CD4-positive, alpha-beta T cell treated with Interleukin-1 beta for 1 hour (primary cell): Measurements from ENCODE around the gene OR14K1.
"Not testable (repeated sequence)": the region's sequence is repeated elsewhere in the genome, so short reads cannot be mapped to it uniquely, and the experiment has no call there.

Experiments
- DNase-seq, 2 donors: peaks; one replicate each; pipeline ENCODE4 v3.0.0-alpha.2; 2020 to 2022

The OR14K1 gene, protein sequence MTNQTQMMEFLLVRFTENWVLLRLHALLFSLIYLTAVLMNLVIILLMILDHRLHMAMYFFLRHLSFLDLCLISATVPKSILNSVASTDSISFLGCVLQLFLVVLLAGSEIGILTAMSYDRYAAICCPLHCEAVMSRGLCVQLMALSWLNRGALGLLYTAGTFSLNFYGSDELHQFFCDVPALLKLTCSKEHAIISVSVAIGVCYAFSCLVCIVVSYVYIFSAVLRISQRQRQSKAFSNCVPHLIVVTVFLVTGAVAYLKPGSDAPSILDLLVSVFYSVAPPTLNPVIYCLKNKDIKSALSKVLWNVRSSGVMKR

DNA sequence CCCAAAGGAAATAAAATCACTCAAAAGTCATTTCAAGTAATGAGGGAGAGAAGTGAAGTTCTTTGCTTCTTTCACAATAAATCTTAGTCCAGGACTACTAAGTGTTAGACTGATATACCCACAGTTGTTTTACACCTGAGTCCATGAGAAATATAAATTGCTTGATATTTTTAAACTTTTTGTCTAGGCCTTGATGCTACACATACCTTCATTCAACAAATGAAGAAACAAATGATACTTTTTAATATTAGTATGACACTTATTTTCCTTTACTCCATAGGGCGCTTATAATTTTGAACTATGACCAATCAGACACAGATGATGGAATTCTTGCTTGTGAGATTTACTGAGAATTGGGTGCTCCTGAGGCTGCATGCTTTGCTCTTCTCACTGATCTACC, at the start of gene OR14K1:
Gene OR14K1 (plus strand): TSS at position 301 of the 400 bp plus-strand sequence. CDS start 0 bp downstream, at position 301.
- DNase-seq: no peak

DNA sequence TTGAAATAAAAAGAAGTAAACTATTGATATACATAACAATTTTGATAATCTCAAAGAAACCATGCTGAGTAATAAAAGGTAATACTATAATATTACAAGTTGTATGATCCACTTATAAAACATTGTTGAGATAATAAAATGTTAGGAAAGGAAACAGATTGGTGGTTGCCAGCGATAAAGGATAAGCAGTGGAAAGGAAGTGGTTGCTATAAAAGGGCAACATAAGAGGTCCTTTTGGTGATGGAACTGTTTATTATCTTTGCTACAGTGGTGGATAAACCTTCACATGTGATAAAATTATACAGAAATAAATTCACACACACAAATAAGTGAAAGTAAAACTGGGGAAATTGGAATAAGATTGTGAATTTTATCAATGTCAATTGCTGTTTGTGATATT, 37.1 kb upstream of the OR14K1 start:
- DNase-seq: no peak

GRCh38 chr1:247710681-247711080, 27.7 kb upstream of the OR14K1 start:
- DNase-seq: not testable (repeated sequence)

DNA sequence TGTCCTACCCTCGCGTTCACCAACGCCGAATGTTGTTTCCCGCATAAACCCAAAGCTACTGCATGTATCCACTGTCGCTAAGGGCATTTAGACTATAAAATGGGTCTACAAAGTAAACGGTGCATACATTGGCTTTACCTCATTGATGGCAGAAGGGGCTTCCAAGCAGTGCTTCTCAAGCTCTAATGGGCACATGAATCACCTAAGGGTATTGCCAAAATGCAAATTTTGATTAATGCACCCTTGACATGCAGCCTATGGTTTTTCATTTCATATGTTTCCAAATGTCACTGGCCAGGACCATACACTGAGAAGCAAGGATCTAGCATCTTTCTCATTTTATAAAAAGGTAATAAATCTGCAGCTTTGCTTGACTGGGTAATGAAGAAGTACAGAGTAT, 24.7 kb upstream of the OR14K1 start:
- DNase-seq: no peak

DNA sequence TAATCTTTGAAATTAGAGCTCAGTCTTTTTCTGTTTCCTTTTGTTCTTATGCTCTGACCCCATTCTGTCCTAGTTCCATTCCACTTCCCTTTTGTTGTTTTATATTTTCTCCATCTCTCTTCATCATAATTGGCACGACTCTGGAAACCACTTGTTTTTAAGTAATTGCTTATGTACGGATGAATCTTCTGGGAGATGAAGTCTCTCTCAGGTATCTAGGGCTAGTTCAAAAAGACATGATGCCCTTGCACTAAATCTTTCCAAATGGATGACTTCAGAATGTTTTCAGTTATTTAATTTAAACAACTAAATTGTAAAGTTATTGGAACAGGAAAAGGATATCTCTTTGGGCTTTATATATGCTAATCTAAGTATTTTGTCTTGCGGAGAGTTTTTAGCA, 21.9 kb upstream of the OR14K1 start, which contains the start of gene OR6F1:
Gene OR6F1 (minus strand): TSS at position 101 of the 400 bp plus-strand sequence. CDS start 3,891 bp downstream, outside the sequence.
- no peak for DNase-seq

DNA sequence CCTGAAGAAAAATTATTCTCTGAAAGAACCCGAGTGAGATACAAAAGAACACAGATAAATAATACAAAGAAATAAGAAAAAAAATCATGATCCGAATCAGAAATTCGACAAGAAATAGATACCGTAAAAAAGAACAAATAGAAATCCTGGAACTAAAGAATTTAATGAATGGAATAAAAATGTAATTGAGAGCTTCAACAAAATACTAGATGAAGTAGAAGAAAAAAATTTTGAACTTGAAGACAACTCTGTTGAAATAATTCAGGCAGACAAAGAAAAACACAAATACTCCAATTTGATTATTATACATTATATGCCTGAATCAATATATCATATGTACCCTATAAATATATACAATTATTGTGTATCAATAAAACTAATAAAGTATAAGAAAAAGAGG, 17.2 kb upstream of the OR14K1 start:
- DNase-seq: no peak

- no peak for DNase-seq
Measured at GRCh38 chr1:247740721-247741120, 2.3 kb downstream of the OR14K1 start.

DNA sequence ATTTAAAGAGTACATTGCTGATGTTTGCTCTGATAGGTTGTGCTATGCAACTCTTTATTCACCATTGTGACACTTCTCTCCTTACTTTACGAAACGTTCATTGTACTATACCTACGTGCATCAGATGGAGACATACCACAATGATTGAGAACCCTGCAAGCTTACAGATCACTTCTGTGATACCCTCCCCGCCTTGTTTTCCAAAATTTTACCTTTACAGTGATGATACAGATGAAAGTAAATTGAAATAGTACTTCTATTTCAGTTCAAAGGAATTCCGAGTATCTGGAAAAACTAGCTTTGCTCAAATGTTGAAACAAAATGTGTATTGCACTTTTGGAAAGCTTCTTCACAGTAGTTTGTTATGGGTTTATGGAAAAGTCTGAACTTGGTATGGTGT, 3.3 kb downstream of the OR14K1 start:
- DNase-seq: no peak

DNA sequence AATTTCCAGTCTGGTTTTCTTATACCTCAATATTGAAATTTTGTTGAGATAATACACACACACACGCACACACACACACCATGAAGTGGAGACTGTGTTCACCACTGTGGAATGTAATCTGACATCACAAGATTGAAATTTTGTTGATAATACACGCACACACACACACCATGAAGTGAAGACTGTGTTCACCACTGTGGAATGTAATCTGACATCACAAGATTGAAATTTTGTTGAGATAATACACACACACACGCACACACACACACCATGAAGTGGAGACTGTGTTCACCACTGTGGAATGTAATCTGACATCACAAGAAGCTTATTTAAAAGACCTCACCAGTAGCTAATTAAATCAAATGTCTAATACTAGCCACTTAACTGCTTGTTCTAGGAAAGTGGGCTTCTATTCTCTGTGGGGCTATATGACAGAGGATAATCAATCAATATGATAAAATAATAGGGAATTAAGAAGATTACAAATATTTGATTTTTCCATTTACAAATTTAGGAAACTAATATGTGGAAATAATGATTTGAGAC, 3.9 kb downstream of the OR14K1 start:
- not testable (repeated sequence) for DNase-seq

GRCh38 chr1:247746391-247746935, 8.0 kb downstream of the OR14K1 start:
- no peak for DNase-seq

GRCh38 chr1:247747616-247748015, 9.2 kb downstream of the OR14K1 start:
- no peak for DNase-seq

DNA sequence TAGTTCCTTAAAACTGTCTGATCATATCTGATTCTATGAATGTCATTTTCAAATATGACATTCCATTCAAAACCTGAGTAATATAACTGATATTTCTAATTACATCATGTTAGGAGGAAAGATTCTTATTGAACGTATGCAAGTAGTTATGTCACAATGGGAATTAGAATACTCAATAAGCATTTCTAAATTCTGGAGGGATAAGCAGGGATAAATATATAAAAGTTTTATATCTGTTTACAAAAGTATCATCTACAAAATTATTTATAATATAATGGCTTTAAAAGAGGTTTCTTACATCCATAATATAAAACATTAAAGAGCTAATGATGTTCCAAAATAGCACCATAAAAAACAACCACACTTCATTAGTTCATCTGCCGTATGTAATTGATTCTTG, 9.6 kb downstream of the OR14K1 start, which contains the start of gene OR14A2:
Gene OR14A2 (minus strand): TSS at position 101 of the 400 bp plus-strand sequence.
- no peak for DNase-seq

DNA sequence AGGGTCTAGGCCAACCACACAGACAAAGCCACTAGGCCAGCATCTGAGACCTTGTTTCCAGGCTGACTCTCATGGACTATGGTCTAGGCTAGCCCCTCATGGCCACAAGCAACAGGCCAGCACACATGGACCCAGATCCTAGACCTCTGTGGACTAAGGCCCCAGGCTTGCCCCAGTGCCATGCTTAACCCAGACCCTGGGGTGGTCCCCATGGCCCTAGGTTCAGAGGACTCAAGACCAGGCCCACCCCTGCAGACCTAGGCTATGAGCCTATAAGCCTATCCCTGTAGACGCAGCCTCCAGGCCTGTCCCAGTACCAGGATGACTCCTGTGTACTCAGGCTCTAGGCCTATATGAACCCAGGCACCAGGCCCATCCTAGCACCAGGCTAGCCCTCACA, 11.5 kb downstream of the OR14K1 start:
- DNase-seq: no peak

DNA sequence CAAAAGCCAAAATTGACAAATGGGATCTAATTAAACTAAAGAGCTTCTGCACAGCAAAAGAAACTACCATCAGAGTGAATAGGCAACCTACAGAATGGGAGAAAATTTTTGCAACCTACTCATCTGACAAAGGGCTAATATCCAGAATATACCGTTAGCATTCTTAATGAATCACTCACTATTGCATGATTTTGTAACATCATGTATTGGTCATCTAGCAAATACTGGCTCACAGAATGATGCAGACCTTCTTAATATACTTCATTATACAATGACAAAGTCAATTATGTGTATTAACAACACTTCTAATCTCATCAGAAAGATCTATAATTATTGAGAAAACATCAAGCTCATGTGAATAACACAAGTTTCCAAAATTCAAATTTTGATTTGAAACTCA, 15.9 kb downstream of the OR14K1 start:
- DNase-seq: not testable (repeated sequence)

- no peak for DNase-seq
Measured at GRCh38 chr1:247760456-247760855, 22.0 kb downstream of the OR14K1 start, which contains the start of gene OR1C1. Gene OR1C1, minus strand, starts transcription at chr1:247760556. Its CDS starts 2,150 bp downstream, at chr1:247758406.

DNA sequence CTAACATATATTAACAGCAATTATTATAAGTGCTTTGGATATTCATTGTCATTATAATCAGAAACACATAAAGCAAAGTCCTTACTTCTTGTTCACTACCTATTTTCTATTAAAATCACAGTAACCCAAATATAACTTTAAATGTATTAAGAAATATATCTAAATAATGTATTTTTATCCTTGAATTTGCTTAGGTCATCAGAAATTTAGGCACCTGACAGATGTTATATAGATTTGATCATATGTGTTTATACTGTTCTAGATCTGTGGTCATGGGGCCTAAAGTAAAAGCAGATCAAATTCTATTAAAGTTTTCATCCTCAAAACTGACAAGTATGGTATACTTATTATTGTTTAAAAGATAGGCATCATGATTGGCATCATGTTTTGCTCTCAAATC, 31.2 kb downstream of the OR14K1 start:
- no peak for DNase-seq
